Mesenchymal stem cell (in vitro differentiated cells and primary cell): ENCODE measurements around the gene ATF7IP2.

Source experiments
- DNase-seq: peaks from one replicate; pipeline ENCODE4 v3.0.0-alpha.2; 2013
- H2AFZ ChIP-seq: one replicate; pipeline ENCODE4 v1.6.1; 2013; ENCODE audit warnings: low read depth, mild to moderate bottlenecking, control low read depth, inconsistent platforms, low read length, moderate library complexity
- H2AK5ac ChIP-seq: 2 replicates; pipeline ENCODE4 v1.6.1; 2013; ENCODE audit warnings: low read length, moderate library complexity, mild to moderate bottlenecking, inconsistent platforms; ENCODE audit not compliant: severe bottlenecking
- H2BK120ac ChIP-seq: one replicate; pipeline ENCODE4 v1.6.1; 2013; ENCODE audit warnings: low read depth, mild to moderate bottlenecking, inconsistent platforms, low read length, moderate library complexity
- H2BK12ac ChIP-seq, 2 experiments: one replicate each; pipeline ENCODE4 v1.6.1; 2013; ENCODE audit warnings: inconsistent platforms in 2 of 2, low read length in 2 of 2, mild to moderate bottlenecking in 2 of 2, moderate library complexity in 2 of 2, control low read depth in 1 of 2
- H2BK15ac ChIP-seq: one replicate; pipeline ENCODE4 v1.6.1; 2013; ENCODE audit warnings: mild to moderate bottlenecking, low read depth, inconsistent platforms; ENCODE audit not compliant: poor library complexity, severe bottlenecking
- H2BK5ac ChIP-seq: 2 replicates; pipeline ENCODE4 v1.6.1; 2013; ENCODE audit warnings: low read depth, mild to moderate bottlenecking, low read length, control low read depth, inconsistent platforms; ENCODE audit not compliant: poor library complexity, severe bottlenecking
- H3K14ac ChIP-seq, 2 experiments: one replicate each; pipeline ENCODE4 v1.6.1; 2013; ENCODE audit warnings: inconsistent platforms in 2 of 2, low read length in 2 of 2, control low read depth in 1 of 2, mild to moderate bottlenecking in 1 of 2, moderate library complexity in 1 of 2
- H3K18ac ChIP-seq, 2 experiments: one replicate each; pipeline ENCODE4 v1.6.1; 2013; ENCODE audit warnings: inconsistent platforms in 2 of 2, low read length in 2 of 2, control low read depth in 1 of 2, low read depth in 1 of 2, mild to moderate bottlenecking in 1 of 2
- H3K23ac ChIP-seq, 2 experiments: one replicate each; pipeline ENCODE4 v1.6.1; 2013; ENCODE audit warnings: inconsistent platforms in 2 of 2, low read length in 2 of 2, mild to moderate bottlenecking in 2 of 2, moderate library complexity in 2 of 2, control low read depth in 1 of 2
- H3K27ac ChIP-seq: 2 replicates; pipeline ENCODE4 v1.5.1; 2013; ENCODE audit warnings: mild to moderate bottlenecking, moderate library complexity, low read length, control low read depth, inconsistent platforms; ENCODE audit not compliant: poor library complexity, severe bottlenecking
- H3K27me3 ChIP-seq, 2 experiments: 2 replicates each; pipeline versions ENCODE4 v1.6.1 to v1.7.0; 2013; ENCODE audit warnings: low read length in 2 of 2, mild to moderate bottlenecking in 2 of 2, moderate library complexity in 2 of 2, control low read depth in 1 of 2, inconsistent platforms in 1 of 2; ENCODE audit not compliant: control insufficient read depth in 1 of 2, insufficient read depth in 1 of 2
- H3K36me3 ChIP-seq, 2 experiments: 2 replicates each; pipeline versions ENCODE4 v1.6.1 to v1.7.0; 2013; ENCODE audit warnings: low read length in 2 of 2, control low read depth in 1 of 2, inconsistent platforms in 1 of 2, low read depth in 1 of 2, mild to moderate bottlenecking in 1 of 2; ENCODE audit not compliant: insufficient read depth in 2 of 2, control insufficient read depth in 1 of 2
- H3K4ac ChIP-seq, 2 experiments: one replicate each; pipeline ENCODE4 v1.6.1; 2013; ENCODE audit warnings: inconsistent platforms in 2 of 2, low read length in 2 of 2, mild to moderate bottlenecking in 2 of 2, moderate library complexity in 2 of 2, control low read depth in 1 of 2, low read depth in 1 of 2
- H3K4me1 ChIP-seq: 2 replicates; pipeline ENCODE4 v1.6.1; 2013; ENCODE audit warnings: low read depth, low read length, control low read depth; ENCODE audit not compliant: control insufficient read depth, insufficient read depth
- H3K4me2 ChIP-seq: 2 replicates; pipeline ENCODE4 v1.6.1; 2013; ENCODE audit warnings: low read length, mild to moderate bottlenecking, inconsistent platforms; ENCODE audit not compliant: poor library complexity, severe bottlenecking
- H3K4me3 ChIP-seq, 2 experiments: 2 replicates each; pipeline versions ENCODE4 v1.5.1 to v1.7.0; 2013; ENCODE audit warnings: low read length in 2 of 2, mild to moderate bottlenecking in 2 of 2, control low read depth in 1 of 2, low read depth in 1 of 2; ENCODE audit not compliant: insufficient read depth in 1 of 2
- H3K79me1 ChIP-seq: replicated peaks from 2 replicates; pipeline ENCODE4 v1.6.1; 2013; ENCODE audit warnings: mild to moderate bottlenecking, control low read depth, low read length, inconsistent platforms; ENCODE audit not compliant: poor library complexity, severe bottlenecking
- H3K9ac ChIP-seq: 2 replicates; pipeline ENCODE4 v1.7.0; 2013; ENCODE audit warnings: mild to moderate bottlenecking, low read length, moderate library complexity
- H3K9me3 ChIP-seq: 2 replicates; pipeline ENCODE4 v1.7.0; 2013; ENCODE audit warnings: mild to moderate bottlenecking, low read length; ENCODE audit not compliant: control insufficient read depth
- H4K8ac ChIP-seq: one replicate; pipeline ENCODE4 v1.6.1; 2013; ENCODE audit warnings: inconsistent platforms, mild to moderate bottlenecking, low read length, moderate library complexity
- H4K91ac ChIP-seq: one replicate; pipeline ENCODE4 v1.6.1; 2013; ENCODE audit warnings: mild to moderate bottlenecking, low read length, inconsistent platforms
- WGBS: methylation state at CpG from one replicate; pipeline ENCODE4 v1.1.7; 2013; ENCODE audit warnings: mixed read lengths; 5-methylcytosine and 5-hydroxymethylcytosine counted together

ATF7IP2 gene

GRCh38 chr16:10526962-10527361 lies 141.1 kb downstream of the ATF7IP2 start:
- no peak overlapping the region for H3K4me2 ChIP-seq
- WGBS, result 96% methylated on average over 7 of the region's 7 CpGs
- no peak for DNase-seq
- no peak overlapping the region for H2AK5ac ChIP-seq
- H2BK15ac ChIP-seq, result no peak overlapping the region
- H4K8ac ChIP-seq, result no peak overlapping the region
- H3K23ac ChIP-seq, result no peak overlapping the region
- no peak overlapping the region for H4K91ac ChIP-seq
- no peaks in the 10 kb centered on the region for H3K79me1 ChIP-seq
- H2AFZ ChIP-seq, result no peak overlapping the region
- H3K27ac ChIP-seq, result no peak overlapping the region
- H3K9ac ChIP-seq, result no peak overlapping the region
- no peaks in the 10 kb centered on the region for H3K4me1 ChIP-seq
- H3K36me3 ChIP-seq, result peaks cover 0 to 10% of the 10 kb centered on the region in 2 experiments
- H3K27me3 ChIP-seq, result no peaks in the 10 kb centered on the region
- no peak overlapping the region for H3K4me3 ChIP-seq
- H3K14ac ChIP-seq, result no peak overlapping the region
- H2BK5ac ChIP-seq, result no peak overlapping the region
- H3K9me3 ChIP-seq, result no peaks in the 10 kb centered on the region
- no peak overlapping the region for H3K4ac ChIP-seq
- no peak overlapping the region for H2BK12ac ChIP-seq
- no peak overlapping the region for H3K18ac ChIP-seq
- no peak overlapping the region for H2BK120ac ChIP-seq

DNA sequence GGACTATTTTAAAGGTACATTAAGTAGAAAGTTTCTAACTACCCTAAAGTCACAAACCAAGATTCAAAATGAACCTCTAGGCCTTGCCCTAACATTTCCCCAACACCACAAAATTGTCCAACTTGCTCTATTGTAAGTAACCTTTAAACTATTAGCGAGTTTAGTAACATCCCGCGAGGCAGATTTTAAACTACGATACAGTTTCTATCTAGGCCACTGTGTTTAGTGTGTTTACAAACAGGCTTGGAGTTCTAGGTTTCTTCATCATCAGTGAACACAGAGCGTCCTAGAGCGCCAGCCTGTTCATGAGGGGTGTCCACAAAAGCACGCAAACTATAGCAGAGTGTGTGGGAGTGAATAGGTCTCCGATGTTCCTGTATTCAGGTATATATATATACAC lies 142.8 kb downstream of the ATF7IP2 start:
- no peaks in the 10 kb centered on the region for H3K79me1 ChIP-seq
- no peaks in the 10 kb centered on the region for H3K4me1 ChIP-seq
- no peak overlapping the region for H2AFZ ChIP-seq
- no peak overlapping the region for H2BK15ac ChIP-seq
- H3K9ac ChIP-seq, result no peak overlapping the region
- H3K27ac ChIP-seq, result no peak overlapping the region
- no peak overlapping the region for H2AK5ac ChIP-seq
- DNase-seq, result no peak
- no peaks in the 10 kb centered on the region for H3K9me3 ChIP-seq
- no peak overlapping the region for H3K4me2 ChIP-seq
- no peak overlapping the region for H4K8ac ChIP-seq
- no peak overlapping the region for H3K4me3 ChIP-seq
- no peak overlapping the region for H3K14ac ChIP-seq
- 99% methylated on average over 6 of the region's 8 CpGs for WGBS
- no peak overlapping the region for H4K91ac ChIP-seq
- H3K36me3 ChIP-seq, result peaks cover 0 to 16% of the 10 kb centered on the region in 2 experiments
- H2BK120ac ChIP-seq, result no peak overlapping the region
- H3K4ac ChIP-seq, result no peak overlapping the region
- no peak overlapping the region for H3K18ac ChIP-seq
- no peak overlapping the region for H3K23ac ChIP-seq
- no peaks in the 10 kb centered on the region for H3K27me3 ChIP-seq
- H2BK12ac ChIP-seq, result no peak overlapping the region
- no peak overlapping the region for H2BK5ac ChIP-seq

- H3K14ac ChIP-seq, result no peak overlapping the region
- no peak for DNase-seq
- H3K23ac ChIP-seq, result no peak overlapping the region
- no peak overlapping the region for H4K91ac ChIP-seq
- no peaks in the 10 kb centered on the region for H3K9me3 ChIP-seq
- no peak overlapping the region for H3K18ac ChIP-seq
- no peak overlapping the region for H2BK120ac ChIP-seq
- H3K27ac ChIP-seq, result no peak overlapping the region
- H2AK5ac ChIP-seq, result no peak overlapping the region
- 89% methylated on average over 1 of the region's 1 CpG for WGBS
- no peak overlapping the region for H2BK5ac ChIP-seq
- no peaks in the 10 kb centered on the region for H3K4me1 ChIP-seq
- peaks cover 0 to 13% of the 10 kb centered on the region in 2 experiments for H3K36me3 ChIP-seq
- H2AFZ ChIP-seq, result no peak overlapping the region
- no peak overlapping the region for H3K4me2 ChIP-seq
- H4K8ac ChIP-seq, result no peak overlapping the region
- H3K27me3 ChIP-seq, result no peaks in the 10 kb centered on the region
- H3K9ac ChIP-seq, result no peak overlapping the region
- H3K4ac ChIP-seq, result no peak overlapping the region
- H2BK15ac ChIP-seq, result no peak overlapping the region
- H3K79me1 ChIP-seq, result no peaks in the 10 kb centered on the region
- no peak overlapping the region for H3K4me3 ChIP-seq
- no peak overlapping the region for H2BK12ac ChIP-seq
These were observed 144.2 kb downstream of the ATF7IP2 start for GRCh38 chr16:10529895-10530669.

GRCh38 chr16:10530685-10531084 lies 144.8 kb downstream of the ATF7IP2 start:
- no peak overlapping the region for H3K27ac ChIP-seq
- H2BK5ac ChIP-seq, result no peak overlapping the region
- no peak overlapping the region for H2BK12ac ChIP-seq
- no peaks in the 10 kb centered on the region for H3K27me3 ChIP-seq
- H2AFZ ChIP-seq, result no peak overlapping the region
- H2BK15ac ChIP-seq, result no peak overlapping the region
- H3K4me2 ChIP-seq, result no peak overlapping the region
- DNase-seq, result no peak
- no peak overlapping the region for H4K8ac ChIP-seq
- H3K23ac ChIP-seq, result no peak overlapping the region
- no peak overlapping the region for H4K91ac ChIP-seq
- no peaks in the 10 kb centered on the region for H3K4me1 ChIP-seq
- no peaks in the 10 kb centered on the region for H3K79me1 ChIP-seq
- H2AK5ac ChIP-seq, result no peak overlapping the region
- no peak overlapping the region for H2BK120ac ChIP-seq
- H3K4ac ChIP-seq, result no peak overlapping the region
- H3K4me3 ChIP-seq, result no peak overlapping the region
- H3K9me3 ChIP-seq, result no peaks in the 10 kb centered on the region
- WGBS, result 87% methylated on average over 14 of the region's 14 CpGs
- no peak overlapping the region for H3K9ac ChIP-seq
- no peak overlapping the region for H3K14ac ChIP-seq
- peaks cover 0 to 13% of the 10 kb centered on the region in 2 experiments for H3K36me3 ChIP-seq
- H3K18ac ChIP-seq, result no peak overlapping the region
